ENCODE measurements around the gene TGFBR3. TPM values are rescaled to one million over a fixed set of nuclear protein-coding genes. Genes with fewer than 3 reads are reported as not detected.
A peak's percentile ranks its signal among the peaks of the same experiment; 100 is the strongest.
"Not testable (repeated sequence)": the region's sequence is repeated elsewhere in the genome, so short reads cannot be mapped to it uniquely, and the experiment has no call there.

TGFBR3 gene
- polyA plus RNA-seq, 1 donor: 112 TPM

- no peak for DNase-seq
Measured at GRCh38 chr1:91687452-91687851, 198.5 kb downstream of the TGFBR3 start.

DNA sequence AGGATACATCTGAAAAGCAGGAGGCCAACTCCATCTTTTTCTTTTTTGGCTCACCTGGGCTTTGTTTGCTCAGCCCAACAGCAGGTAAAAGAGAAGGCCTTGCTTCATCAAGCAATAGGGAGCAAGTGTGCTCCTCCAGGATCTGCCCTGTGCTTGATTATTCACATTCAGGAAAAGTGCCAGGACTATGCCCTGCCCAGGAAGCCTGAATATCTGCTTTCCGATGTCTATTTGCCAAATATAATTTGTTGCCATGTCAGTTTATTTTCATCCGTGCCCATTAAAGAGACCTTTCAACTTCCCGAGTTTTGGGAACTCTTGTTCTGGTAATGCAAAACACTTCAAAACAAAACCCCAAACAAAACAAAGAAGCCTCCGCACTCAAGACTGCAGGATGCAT, 200.0 kb downstream of the TGFBR3 start:
- DNase-seq: no peak

DNA sequence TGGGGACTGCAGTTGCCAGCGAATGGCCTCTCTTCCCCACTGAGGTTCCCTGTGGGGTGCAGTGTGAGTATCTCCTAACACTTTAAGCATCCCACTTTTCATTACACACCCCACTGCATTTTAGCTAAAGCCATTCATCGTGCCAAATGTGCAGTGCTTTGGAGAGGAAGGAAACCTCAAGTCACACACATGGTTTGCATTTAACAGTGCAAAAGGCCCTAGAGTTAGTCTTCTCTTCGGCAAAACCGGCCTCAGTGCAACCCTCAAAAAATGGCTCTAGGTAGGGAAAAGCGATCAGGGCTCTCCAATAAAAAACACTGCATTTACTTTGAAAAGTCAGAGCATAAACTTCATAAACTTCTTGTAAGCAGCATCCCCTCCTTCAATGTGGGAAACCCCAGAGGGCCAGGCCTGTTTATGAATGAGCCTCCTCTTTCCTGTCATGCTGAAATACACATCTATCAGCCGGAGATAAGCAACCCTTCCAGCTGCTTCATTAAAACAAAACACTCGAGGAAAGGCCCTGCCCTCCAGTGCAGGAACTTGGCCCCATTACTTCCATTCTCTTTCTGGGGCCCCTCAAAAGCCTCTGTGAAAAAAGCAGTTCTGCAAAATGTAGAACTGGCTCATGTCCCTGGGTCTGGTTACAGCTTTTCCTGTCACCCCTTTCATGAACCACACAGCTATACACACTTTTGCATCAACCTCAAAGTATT, 201.3 kb downstream of the TGFBR3 start:
- no peak for DNase-seq

DNA sequence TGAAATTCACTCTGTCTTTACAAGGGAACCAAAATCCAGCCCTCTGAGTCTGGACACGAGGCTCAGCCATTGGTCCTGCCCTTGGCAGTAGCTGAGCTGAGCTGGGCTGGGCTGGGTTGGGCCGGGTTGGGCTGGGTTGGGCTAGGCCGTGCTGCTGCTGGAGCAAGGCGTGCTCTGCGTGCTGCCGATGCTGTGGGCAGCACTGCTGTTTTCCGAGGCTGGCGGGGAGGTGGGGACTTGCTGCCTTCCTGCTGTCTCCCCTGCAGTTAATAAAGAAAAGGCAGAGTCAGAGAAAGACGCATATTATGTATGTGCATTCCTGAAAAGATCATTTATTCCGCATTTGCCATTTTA, 202.4 kb downstream of the TGFBR3 start:
- DNase-seq: no peak

- no peak for DNase-seq
Measured at GRCh38 chr1:91682882-91683597, 202.9 kb downstream of the TGFBR3 start.

- DNase-seq: no peak
Measured at GRCh38 chr1:91680556-91681155, 205.3 kb downstream of the TGFBR3 start.

- no peak for DNase-seq
Measured at GRCh38 chr1:91679446-91679845, 206.5 kb downstream of the TGFBR3 start.

DNA sequence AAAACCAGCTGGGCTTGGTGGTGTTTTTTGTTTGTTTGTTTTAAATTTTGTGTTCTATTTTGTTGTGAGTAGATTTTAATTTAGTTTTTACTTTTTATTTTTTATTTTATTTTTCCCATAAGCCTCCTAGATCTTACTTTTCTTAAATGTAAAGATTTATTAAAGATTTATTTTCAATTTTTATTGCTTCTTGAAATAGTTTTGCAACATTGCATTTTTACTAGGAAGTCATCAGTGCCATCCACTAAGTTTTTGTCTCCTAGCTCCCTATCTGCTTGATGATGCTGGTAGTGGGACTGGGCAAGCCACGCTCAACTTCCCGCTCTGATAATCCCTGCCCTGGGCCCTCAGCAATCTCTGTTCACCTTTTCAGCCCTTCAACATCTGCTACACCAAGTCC, 209.9 kb downstream of the TGFBR3 start:
- no peak for DNase-seq

GRCh38 chr1:91674107-91674506, 211.8 kb downstream of the TGFBR3 start:
- DNase-seq: no peak

GRCh38 chr1:91673613-91674012, 212.3 kb downstream of the TGFBR3 start:
- DNase-seq: no peak

- no peak for DNase-seq
Measured at GRCh38 chr1:91672601-91673161, 213.3 kb downstream of the TGFBR3 start.

GRCh38 chr1:91670781-91671180, 215.2 kb downstream of the TGFBR3 start:
- no peak for DNase-seq

DNA sequence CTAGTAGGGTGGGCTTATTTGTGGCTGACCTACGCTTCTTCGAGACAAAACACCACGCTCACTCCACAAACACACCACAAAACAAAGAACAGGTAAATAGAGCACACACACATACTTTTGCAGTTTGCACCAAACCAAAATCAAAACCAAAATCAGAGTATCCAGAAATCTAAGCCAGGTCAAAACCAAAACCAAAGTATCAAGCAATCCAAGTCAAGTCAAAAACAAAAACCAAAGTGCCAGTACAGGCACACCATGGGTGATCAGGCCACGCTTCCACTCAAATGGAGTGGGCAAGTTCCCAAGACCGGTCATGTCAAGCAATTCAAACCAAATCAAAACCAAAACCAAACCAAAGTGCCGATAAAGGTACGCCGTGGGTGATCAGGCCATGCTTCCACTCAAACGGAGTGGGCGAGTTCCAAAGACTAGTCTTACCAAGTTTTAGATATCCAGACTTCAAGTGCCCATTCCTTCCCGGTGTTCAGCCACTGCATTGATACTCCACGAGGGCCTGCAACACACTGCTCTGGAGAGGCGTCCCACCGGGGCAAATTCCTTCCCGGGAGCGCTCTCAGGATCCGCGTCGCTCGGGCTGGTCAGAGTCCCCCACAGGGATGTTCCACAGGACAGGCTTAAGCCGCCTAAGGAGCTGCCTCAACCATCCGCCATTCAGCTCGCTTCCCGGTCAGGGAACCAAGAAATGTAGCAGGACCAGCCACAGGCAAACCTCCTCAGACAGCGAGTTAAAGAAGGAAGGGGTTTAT, 216.2 kb downstream of the TGFBR3 start:
- DNase-seq: no peak

- not testable (repeated sequence) for DNase-seq
Measured at GRCh38 chr1:91666651-91667050, 219.3 kb downstream of the TGFBR3 start.

- no peak for DNase-seq
Measured at GRCh38 chr1:91661121-91661520, 224.8 kb downstream of the TGFBR3 start.

- no peak for DNase-seq
Measured at GRCh38 chr1:91660708-91661107, 225.2 kb downstream of the TGFBR3 start.

GRCh38 chr1:91655912-91656449, 230.0 kb downstream of the TGFBR3 start:
- DNase-seq: no peak

- DNase-seq: no peak
Measured at GRCh38 chr1:91653183-91653582, 232.8 kb downstream of the TGFBR3 start.

DNA sequence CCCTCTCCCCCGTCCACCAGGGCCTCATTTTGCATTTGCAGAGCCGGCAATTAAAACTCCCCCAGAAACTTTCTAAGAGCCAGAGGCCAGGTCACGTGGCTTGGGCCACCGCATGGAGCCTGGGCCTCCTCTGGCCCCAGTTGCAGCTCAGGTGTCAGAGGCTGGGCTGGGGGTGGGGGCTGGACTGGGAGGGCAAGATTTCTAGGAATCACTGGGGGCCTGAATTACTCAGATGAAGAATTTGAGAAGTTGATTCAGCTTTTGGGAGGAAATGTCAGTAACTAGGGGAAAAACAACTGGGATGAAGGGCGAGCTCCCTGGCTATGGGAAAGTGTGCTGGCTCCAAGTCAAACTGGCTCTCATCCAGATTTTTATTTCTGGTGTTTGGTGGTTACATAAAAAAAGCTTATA, 234.3 kb downstream of the TGFBR3 start:
- peak; percentile 45 for DNase-seq

GRCh38 chr1:91651243-91651642, 234.7 kb downstream of the TGFBR3 start:
- no peak for DNase-seq

DNA sequence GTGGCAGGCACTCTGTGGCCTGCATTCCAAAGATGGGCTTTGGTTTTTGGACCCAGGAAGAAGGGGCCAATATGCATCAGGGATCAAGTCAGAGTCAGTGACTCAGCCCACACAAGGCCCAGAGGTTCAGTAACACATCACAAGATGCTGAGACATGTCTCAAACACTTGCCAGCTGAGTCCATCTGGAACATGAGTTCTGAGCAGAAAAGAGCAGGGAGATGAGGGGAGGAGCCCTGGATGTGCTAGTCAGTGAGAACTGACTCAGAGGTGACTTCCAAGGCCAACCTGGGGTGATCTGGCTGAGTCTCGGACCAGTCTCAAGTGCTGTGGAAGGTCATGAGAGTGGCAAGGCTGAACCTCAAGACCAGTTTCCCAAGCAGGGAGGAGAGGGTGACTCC, 235.2 kb downstream of the TGFBR3 start:
- DNase-seq: no peak

GRCh38 chr1:91647061-91647460, 238.9 kb downstream of the TGFBR3 start:
- DNase-seq: no peak
